HepG2 (cell line): ENCODE results near the gene CD164L2. TPM values are rescaled to one million over a fixed set of nuclear protein-coding genes. Genes with fewer than 3 reads are reported as not detected.

Source experiments
- GABPA ChIP-seq, 2 experiments: IDR thresholded peaks; 2 replicates each; pipeline ENCODE4 v1.6.1; 2011 to 2016; ENCODE audit warnings: low read depth in 2 of 2, low read length in 1 of 2, missing biosample characterization in 1 of 2, missing genetic modification characterization in 1 of 2
- KDM1A ChIP-seq: IDR thresholded peaks from 2 replicates; pipeline ENCODE4 v1.6.1; 2016; ENCODE audit warnings: missing compliant biosample characterization
- SRF ChIP-seq: IDR thresholded peaks from 2 replicates; pipeline ENCODE4 v1.6.1; 2011; ENCODE audit warnings: mild to moderate bottlenecking, low read depth, low read length, moderate library complexity
- SRY ChIP-seq: sonication (generic); formaldehyde crosslinking; IDR thresholded peaks from 2 replicates; pipeline ENCODE4 v1.8.0; 2022; ENCODE audit warnings: mild to moderate bottlenecking, missing genetic modification reagents
- ZBED4 ChIP-seq: sonication (generic); formaldehyde crosslinking; IDR thresholded peaks from 2 replicates; pipeline ENCODE4 v1.4.0; 2020; ENCODE audit warnings: missing genetic modification reagents, borderline replicate concordance
- ZNF230 ChIP-seq: sonication (generic); formaldehyde crosslinking; IDR thresholded peaks from 2 replicates; pipeline ENCODE4 v1.4.0; 2020; ENCODE audit warnings: mild to moderate bottlenecking, missing genetic modification reagents
- ZNF24 ChIP-seq: fragments of 450-650 bp; IDR thresholded peaks from 2 replicates; pipeline ENCODE4 v1.6.1; 2017; ENCODE audit warnings: antibody characterized with exemption, mild to moderate bottlenecking
- ZNF383 ChIP-seq: sonication (generic); formaldehyde crosslinking; IDR thresholded peaks from 2 replicates; pipeline ENCODE4 v1.4.0; 2020; ENCODE audit warnings: missing genetic modification reagents, mild to moderate bottlenecking, borderline replicate concordance
- ZNF468 ChIP-seq: sonication (generic); formaldehyde crosslinking; IDR thresholded peaks from 2 replicates; pipeline ENCODE4 v1.8.0; 2022; ENCODE audit warnings: mild to moderate bottlenecking, moderate library complexity, missing genetic modification reagents
- ZNF484 ChIP-seq: sonication (generic); formaldehyde crosslinking; IDR thresholded peaks from 2 replicates; pipeline ENCODE4 v1.5.1; 2020; ENCODE audit warnings: mild to moderate bottlenecking, low read depth, missing genetic modification reagents, borderline replicate concordance
- ZNF547 ChIP-seq: sonication (generic); formaldehyde crosslinking; IDR thresholded peaks from 2 replicates; pipeline ENCODE4 v1.5.1; 2020; ENCODE audit warnings: mild to moderate bottlenecking, missing genetic modification reagents
- ZNF569 ChIP-seq: sonication (generic); formaldehyde crosslinking; IDR thresholded peaks from 2 replicates; pipeline ENCODE4 v1.5.0; 2020; ENCODE audit warnings: mild to moderate bottlenecking, missing genetic modification reagents, moderate library complexity, borderline replicate concordance
- ZNF572 ChIP-seq: sonication (generic); formaldehyde crosslinking; IDR thresholded peaks from 2 replicates; pipeline ENCODE4 v1.5.1; 2020; ENCODE audit warnings: mild to moderate bottlenecking, missing genetic modification reagents
- ZNF720 ChIP-seq: sonication (generic); formaldehyde crosslinking; IDR thresholded peaks from 2 replicates; pipeline ENCODE4 v1.4.0; 2020; ENCODE audit warnings: missing genetic modification reagents
- polyA plus RNA-seq, 8 experiments: library from polyadenylated mRNA; depleted of rRNA in 3 of 8; stranded (reverse) in 7 of 8; unstranded in 1 of 8; fragments of >200 nt; fragmentation: Illumina TruSeq in 4 of 8; extraction: Trizol in 4 of 8; gene quantifications; 2 replicates each; pipeline versions ENCODE4 v1.2.1 to v1.2.3, GENCODE V29; 2011 to 2016; ENCODE audit warnings: low read depth in 4 of 8, missing spikeins in 1 of 8, mixed read lengths in 1 of 8; ENCODE audit not compliant: insufficient read depth in 1 of 8
- total RNA-seq, 5 experiments: library from RNA; depleted of rRNA; stranded (reverse); fragments of >200 nt; fragmentation: Illumina TruSeq; extraction: Trizol; gene quantifications; 2 replicates each; pipeline ENCODE4 v1.2.3, GENCODE V29; 2016; ENCODE audit warnings: low read depth in 1 of 5
- TF ChIP-seq, protein P1 (sequence below), 2 experiments: IDR thresholded peaks; 2 replicates each; pipeline ENCODE4 v1.6.1; 2011 to 2012; ENCODE audit warnings: low read length in 2 of 2, borderline replicate concordance in 1 of 2, low read depth in 1 of 2, mild to moderate bottlenecking in 1 of 2, moderate library complexity in 1 of 2
- TF ChIP-seq, protein P2 (sequence below): sonication (generic); formaldehyde crosslinking; IDR thresholded peaks from 2 replicates; pipeline ENCODE4 v1.5.1; 2020; ENCODE audit warnings: mild to moderate bottlenecking, missing genetic modification reagents, moderate library complexity

The CD164L2 gene
- total and polyA plus RNA-seq, 2 of the 13 experiments (the other 11 are each of a cell fraction or from before 2014, with no cell fraction given) = not detected

DNA sequence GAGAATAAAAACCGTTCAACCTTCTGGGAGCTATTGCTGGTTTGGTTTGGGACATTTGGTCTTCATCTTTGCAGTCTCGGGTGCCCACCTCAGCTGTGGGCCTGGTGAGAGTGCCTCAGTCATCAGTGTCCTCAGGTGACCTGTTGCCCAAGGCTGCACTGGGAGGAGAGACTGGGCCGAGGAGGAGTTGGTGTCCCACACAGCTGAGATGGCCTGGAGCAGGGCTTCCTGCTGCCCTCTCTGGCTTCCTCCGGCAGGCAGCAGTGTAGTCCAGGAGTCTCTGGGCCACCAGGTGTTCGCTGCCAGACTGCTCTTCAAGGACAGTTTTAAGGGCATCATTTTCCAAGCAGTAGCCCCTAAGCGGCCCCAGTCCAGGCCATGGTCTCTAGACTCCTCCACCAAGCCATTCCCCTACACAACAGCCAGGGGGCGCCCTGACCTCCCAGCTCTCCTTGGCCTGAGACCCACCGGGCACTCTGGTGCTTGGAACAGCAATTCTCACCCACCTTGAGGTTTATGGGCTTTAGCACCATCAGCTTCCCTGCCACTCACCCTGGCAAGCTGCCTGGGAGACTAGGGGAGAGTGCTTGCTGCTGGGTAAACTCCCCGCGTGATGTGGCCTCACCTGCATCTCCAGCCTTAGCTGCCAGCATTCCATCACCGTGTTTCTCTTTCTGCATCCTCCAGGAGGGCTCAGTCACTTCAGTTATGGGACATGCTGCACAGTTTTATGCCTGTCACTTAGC lies 50.4 kb downstream of the CD164L2 start (continued):
- TF ChIP-seq ZNF484 (CRISPR knock-in tag) = no peak
- TF ChIP-seq GABPA (IDR thresholded peaks at IDR 0.05; ENCODE audit: low read depth, low read length) = no peak
- TF ChIP-seq GABPA (CRISPR knock-in tag; IDR thresholded peaks at IDR 0.05; ENCODE audit: low read depth) = no peak
- no peak for TF ChIP-seq KDM1A (CRISPR knock-in tag)
- no peak for TF ChIP-seq ZNF230
- TF ChIP-seq, protein P1, sequence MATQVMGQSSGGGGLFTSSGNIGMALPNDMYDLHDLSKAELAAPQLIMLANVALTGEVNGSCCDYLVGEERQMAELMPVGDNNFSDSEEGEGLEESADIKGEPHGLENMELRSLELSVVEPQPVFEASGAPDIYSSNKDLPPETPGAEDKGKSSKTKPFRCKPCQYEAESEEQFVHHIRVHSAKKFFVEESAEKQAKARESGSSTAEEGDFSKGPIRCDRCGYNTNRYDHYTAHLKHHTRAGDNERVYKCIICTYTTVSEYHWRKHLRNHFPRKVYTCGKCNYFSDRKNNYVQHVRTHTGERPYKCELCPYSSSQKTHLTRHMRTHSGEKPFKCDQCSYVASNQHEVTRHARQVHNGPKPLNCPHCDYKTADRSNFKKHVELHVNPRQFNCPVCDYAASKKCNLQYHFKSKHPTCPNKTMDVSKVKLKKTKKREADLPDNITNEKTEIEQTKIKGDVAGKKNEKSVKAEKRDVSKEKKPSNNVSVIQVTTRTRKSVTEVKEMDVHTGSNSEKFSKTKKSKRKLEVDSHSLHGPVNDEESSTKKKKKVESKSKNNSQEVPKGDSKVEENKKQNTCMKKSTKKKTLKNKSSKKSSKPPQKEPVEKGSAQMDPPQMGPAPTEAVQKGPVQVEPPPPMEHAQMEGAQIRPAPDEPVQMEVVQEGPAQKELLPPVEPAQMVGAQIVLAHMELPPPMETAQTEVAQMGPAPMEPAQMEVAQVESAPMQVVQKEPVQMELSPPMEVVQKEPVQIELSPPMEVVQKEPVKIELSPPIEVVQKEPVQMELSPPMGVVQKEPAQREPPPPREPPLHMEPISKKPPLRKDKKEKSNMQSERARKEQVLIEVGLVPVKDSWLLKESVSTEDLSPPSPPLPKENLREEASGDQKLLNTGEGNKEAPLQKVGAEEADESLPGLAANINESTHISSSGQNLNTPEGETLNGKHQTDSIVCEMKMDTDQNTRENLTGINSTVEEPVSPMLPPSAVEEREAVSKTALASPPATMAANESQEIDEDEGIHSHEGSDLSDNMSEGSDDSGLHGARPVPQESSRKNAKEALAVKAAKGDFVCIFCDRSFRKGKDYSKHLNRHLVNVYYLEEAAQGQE (IDR thresholded peaks at IDR 0.05; ENCODE audit: borderline replicate concordance in 1 of 2, low read depth in 1 of 2, low read length in 2 of 2) = no peak
- TF ChIP-seq ZNF720 (CRISPR knock-in tag) = no peak
- TF ChIP-seq ZBED4 (CRISPR knock-in tag) = no peak
- TF ChIP-seq, protein P2, sequence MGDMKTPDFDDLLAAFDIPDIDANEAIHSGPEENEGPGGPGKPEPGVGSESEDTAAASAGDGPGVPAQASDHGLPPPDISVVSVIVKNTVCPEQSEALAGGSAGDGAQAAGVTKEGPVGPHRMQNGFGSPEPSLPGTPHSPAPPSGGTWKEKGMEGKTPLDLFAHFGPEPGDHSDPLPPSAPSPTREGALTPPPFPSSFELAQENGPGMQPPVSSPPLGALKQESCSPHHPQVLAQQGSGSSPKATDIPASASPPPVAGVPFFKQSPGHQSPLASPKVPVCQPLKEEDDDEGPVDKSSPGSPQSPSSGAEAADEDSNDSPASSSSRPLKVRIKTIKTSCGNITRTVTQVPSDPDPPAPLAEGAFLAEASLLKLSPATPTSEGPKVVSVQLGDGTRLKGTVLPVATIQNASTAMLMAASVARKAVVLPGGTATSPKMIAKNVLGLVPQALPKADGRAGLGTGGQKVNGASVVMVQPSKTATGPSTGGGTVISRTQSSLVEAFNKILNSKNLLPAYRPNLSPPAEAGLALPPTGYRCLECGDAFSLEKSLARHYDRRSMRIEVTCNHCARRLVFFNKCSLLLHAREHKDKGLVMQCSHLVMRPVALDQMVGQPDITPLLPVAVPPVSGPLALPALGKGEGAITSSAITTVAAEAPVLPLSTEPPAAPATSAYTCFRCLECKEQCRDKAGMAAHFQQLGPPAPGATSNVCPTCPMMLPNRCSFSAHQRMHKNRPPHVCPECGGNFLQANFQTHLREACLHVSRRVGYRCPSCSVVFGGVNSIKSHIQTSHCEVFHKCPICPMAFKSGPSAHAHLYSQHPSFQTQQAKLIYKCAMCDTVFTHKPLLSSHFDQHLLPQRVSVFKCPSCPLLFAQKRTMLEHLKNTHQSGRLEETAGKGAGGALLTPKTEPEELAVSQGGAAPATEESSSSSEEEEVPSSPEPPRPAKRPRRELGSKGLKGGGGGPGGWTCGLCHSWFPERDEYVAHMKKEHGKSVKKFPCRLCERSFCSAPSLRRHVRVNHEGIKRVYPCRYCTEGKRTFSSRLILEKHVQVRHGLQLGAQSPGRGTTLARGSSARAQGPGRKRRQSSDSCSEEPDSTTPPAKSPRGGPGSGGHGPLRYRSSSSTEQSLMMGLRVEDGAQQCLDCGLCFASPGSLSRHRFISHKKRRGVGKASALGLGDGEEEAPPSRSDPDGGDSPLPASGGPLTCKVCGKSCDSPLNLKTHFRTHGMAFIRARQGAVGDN (CRISPR knock-in tag) = peak; percentile 35; the same call in 1 of the 2 replicates
- no peak for TF ChIP-seq ZNF468 (CRISPR knock-in tag)
- TF ChIP-seq ZNF569 (CRISPR knock-in tag) = no peak
- TF ChIP-seq ZNF572 (CRISPR knock-in tag) = no peak
- TF ChIP-seq ZNF547 = no peak
- TF ChIP-seq ZNF383 (CRISPR knock-in tag) = no peak
- no peak for TF ChIP-seq SRF
- 0 out of 2 replicates have a peak, but pooled peaks have one; percentile 39 for TF ChIP-seq SRY (CRISPR knock-in tag)
- no peak for TF ChIP-seq ZNF24
